Neural crest cell (in vitro differentiated cells): ENCODE results near the gene SLC18B1. TPM values are rescaled to one million over a fixed set of nuclear protein-coding genes. Genes with fewer than 3 reads are reported as not detected.

Experiments
- DNase-seq: peaks from one replicate; pipeline ENCODE4 v3.0.0; 2021; ENCODE audit warnings: low read depth, mixed read lengths, low spot score
- H3K27ac Mint-ChIP-seq: one replicate; pipeline ENCODE4 v1.8.0; 2021; ENCODE audit warnings: mild to moderate bottlenecking, mixed read lengths; ENCODE audit not compliant: unreplicated experiment
- H3K27me3 Mint-ChIP-seq: 2 replicates; pipeline ENCODE4 v1.8.0; 2021; ENCODE audit warnings: low read depth, mild to moderate bottlenecking, mixed read lengths
- H3K36me3 Mint-ChIP-seq: 2 replicates; pipeline ENCODE4 v1.8.0; 2021; ENCODE audit warnings: low read depth, mild to moderate bottlenecking, mixed read lengths
- H3K4me1 Mint-ChIP-seq: 2 replicates; pipeline ENCODE4 v1.8.0; 2021; ENCODE audit warnings: mixed read lengths
- H3K4me3 Mint-ChIP-seq: one replicate; pipeline ENCODE4 v1.8.0; 2021; ENCODE audit warnings: mild to moderate bottlenecking, mixed read lengths
- H3K9me3 Mint-ChIP-seq: 2 replicates; pipeline ENCODE4 v1.8.0; 2021; ENCODE audit warnings: mixed read lengths
- long read RNA-seq: library from polyadenylated mRNA; unstranded; transcript quantifications from one replicate; pipeline ENCODE4 v2.0.0, GENCODE V29; 2020
- total RNA-seq: library from RNA; stranded (reverse); gene quantifications from 2 replicates; pipeline ENCODE4 v1.2.1, GENCODE V29; 2021
- TF ChIP-seq, protein P1 (sequence below): fragments of 200-600 bp; sonication (generic); conservative IDR thresholded peaks from 2 replicates; pipeline ENCODE4 v1.5.0; 2021; ENCODE audit warnings: antibody characterized with exemption, mild to moderate bottlenecking

The SLC18B1 gene
- 18.4 and 18.8 TPM in 2 replicates for total RNA-seq
- long read RNA-seq, transcript SLC18B1-201 (14 exons, 2,368 nt): major isoform, 75 of 98 reads
- long read RNA-seq, partial matches to known transcripts: 7 of 98 reads
- long read RNA-seq, other reads (novel, unspliced or antisense): 16 of 98 reads

DNA sequence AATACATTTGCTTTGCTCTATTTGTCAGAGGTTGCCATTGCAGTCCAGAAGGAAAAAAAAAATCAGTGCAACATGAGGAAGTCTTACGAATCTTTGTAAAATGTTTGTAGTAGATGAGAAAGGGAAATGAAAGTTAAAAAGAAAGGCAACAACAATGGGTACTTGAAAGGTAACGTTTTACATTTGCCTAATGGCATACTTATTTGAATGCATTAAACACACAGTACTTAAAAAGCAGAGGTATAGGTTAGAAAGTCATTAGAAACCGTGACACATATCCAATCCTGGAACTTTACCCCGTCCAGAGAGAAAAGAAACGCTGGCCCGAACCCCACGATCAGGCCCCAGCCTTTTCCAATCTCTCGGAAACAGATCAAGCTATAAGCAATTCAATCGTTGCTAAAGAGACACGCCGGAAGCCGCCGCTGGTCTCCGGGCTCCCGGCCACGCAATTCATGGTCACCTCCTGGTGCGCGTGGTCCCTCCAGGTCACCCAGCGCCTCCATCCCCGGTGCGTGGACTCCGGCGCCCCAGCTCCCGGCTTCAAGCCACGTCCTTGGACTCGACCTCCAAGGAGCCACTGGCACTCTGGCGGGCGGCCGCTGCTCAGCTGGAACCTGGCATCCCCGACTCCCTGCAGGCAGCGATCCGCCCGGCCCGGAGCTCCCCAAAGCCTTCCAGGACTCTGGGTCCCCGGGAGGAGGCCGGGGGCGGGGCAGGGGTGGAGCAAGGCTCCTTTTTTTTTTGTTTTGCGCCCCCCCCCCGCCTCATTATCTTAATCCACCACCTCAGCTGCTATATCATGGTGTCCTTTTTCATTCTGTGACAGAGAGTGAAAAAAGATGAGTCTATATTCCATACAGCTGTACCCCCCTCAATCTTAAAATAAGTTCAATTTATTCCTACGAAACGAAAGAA, at the start of gene SLC18B1:
Gene SLC18B1 (minus strand): TSS at position 687 of the 918 bp plus-strand sequence. CDS start 181 bp downstream, at position 506.
- peak; percentile 25 for DNase-seq
- Mint-ChIP-seq H3K9me3 (peaks cover 5% of the 10 kb centered on the region), H3K27ac (peak within 1 kb of the TSS; percentile 22), H3K4me1 (peaks cover 16% of the 10 kb centered on the region), H3K36me3 (peaks cover 10% of the 10 kb centered on the region), H3K4me3 (no peak within 1 kb of the TSS), H3K27me3 (no peaks in the 10 kb centered on the region)
- TF ChIP-seq, protein P1, sequence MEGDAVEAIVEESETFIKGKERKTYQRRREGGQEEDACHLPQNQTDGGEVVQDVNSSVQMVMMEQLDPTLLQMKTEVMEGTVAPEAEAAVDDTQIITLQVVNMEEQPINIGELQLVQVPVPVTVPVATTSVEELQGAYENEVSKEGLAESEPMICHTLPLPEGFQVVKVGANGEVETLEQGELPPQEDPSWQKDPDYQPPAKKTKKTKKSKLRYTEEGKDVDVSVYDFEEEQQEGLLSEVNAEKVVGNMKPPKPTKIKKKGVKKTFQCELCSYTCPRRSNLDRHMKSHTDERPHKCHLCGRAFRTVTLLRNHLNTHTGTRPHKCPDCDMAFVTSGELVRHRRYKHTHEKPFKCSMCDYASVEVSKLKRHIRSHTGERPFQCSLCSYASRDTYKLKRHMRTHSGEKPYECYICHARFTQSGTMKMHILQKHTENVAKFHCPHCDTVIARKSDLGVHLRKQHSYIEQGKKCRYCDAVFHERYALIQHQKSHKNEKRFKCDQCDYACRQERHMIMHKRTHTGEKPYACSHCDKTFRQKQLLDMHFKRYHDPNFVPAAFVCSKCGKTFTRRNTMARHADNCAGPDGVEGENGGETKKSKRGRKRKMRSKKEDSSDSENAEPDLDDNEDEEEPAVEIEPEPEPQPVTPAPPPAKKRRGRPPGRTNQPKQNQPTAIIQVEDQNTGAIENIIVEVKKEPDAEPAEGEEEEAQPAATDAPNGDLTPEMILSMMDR: no peak

DNA sequence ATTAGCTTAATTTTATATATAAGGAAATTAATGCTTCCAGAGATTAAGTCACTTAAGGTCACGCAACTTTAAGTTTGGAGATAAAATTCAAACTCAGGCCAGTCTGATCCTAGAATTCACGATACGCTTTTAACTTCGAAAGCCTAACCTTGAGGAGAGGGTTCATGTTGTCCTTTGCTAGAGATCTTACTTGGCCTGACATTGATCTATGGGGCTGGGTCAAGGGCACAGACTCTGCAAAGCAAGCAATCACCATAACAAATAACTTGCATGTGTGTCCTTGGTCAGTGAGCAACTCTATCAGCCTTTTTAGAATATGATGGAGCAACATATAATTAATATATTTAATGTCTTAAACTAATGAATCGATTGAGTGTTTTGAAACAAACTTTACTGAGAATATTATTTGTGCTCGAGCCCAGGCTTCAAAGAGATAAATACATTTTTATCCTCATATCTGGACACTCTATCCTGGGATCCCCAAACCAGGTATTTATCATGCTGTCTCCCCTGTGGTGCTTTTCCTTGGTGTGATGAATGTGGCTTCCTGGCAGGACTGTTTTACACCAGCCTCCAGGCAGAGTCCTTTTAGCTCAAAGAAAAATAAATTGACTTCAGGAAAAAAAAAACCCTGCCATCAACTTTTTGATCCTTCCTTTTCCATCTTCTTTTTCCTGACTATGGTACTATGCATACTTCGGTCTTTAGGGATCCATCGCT, 45.0 kb upstream of the SLC18B1 start:
- Mint-ChIP-seq H3K27me3 (no peaks in the 10 kb centered on the region), H3K36me3 (no peaks in the 10 kb centered on the region), H3K9me3 (no peaks in the 10 kb centered on the region), H3K4me1 (peaks cover 5% of the 10 kb centered on the region), H3K27ac (no peak overlapping the region), H3K4me3 (no peak overlapping the region)
- TF ChIP-seq, protein P1: no peak
- no peak for DNase-seq

DNA sequence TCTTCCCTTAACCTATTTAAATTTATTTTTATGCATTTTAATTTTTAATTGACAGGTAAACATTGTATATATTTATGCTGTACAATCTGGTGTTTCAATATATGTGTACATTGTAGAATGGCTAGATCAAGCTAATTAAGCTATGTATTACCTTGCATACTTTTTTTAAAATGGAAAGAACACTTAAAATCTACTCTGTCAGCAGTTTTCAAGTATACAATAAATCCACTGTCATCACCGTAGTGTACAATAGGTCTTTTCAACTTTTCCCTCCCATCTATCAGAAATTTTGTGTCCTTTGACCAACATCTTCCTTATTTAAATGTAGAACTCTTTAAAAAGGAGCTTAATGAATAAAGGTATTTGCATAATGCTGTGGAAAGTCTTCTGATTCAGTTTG, 43.5 kb upstream of the SLC18B1 start:
- Mint-ChIP-seq H3K27me3 (no peaks in the 10 kb centered on the region), H3K36me3 (no peaks in the 10 kb centered on the region), H3K27ac (no peak overlapping the region), H3K4me3 (no peak overlapping the region), H3K9me3 (no peaks in the 10 kb centered on the region), H3K4me1 (peaks cover 5% of the 10 kb centered on the region)
- no peak for DNase-seq
- TF ChIP-seq, protein P1: no peak

DNA sequence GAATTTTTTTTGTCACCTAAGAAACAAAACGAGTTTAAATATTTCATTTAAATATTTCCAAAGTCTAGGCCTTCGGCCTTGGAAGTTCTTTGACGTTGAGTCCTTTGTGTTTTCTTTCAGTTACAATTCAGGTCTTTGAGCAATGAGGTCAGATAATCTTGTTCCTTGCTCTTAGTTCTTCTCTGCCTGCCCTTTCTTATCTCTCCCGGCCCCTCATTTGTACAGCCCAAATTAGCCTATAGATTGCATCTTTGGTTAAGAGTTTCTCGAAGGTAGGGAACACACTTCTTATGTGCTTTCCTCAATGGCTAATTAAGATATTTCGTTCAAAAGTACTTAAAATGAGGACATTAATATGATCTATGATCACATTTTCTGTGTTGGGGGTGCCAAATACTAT, 34.5 kb upstream of the SLC18B1 start:
- TF ChIP-seq, protein P1: no peak
- no peak for DNase-seq
- Mint-ChIP-seq H3K4me3 (no peak overlapping the region), H3K36me3 (no peaks in the 10 kb centered on the region), H3K9me3 (peaks cover 2% of the 10 kb centered on the region), H3K4me1 (peaks cover 4% of the 10 kb centered on the region), H3K27ac (no peak overlapping the region), H3K27me3 (no peaks in the 10 kb centered on the region)

DNA sequence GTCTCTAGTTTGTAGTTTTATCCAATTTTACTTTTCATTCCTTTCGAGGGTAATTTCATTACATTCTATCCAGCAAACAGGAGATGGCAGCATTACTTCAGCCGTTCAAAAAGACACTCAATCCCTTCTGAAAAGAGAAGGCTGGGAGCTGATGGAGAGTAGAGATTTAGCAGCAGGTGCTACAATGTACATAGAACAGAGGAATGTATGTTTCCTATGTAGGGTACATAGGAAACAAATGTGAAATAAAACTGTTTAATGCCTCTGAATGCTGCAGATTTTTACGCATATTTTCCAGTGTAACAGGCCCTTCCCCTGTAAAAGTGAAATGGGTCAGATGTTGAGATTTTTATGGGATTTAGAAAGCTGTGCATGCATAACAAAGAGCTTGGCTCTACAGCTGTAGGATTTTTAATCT, 31.9 kb upstream of the SLC18B1 start:
- H3K27me3 Mint-ChIP-seq: no peaks in the 10 kb centered on the region

More for the DNA sequence above, 31.9 kb upstream of the SLC18B1 start:
- TF ChIP-seq, protein P1: peak; percentile 78
- peaks cover under 1% of the 10 kb centered on the region for H3K9me3 Mint-ChIP-seq
- no peak overlapping the region for H3K4me3 Mint-ChIP-seq
- H3K36me3 Mint-ChIP-seq: no peaks in the 10 kb centered on the region
- H3K27ac Mint-ChIP-seq: no peak overlapping the region
- DNase-seq: no peak
- peaks cover 4% of the 10 kb centered on the region for H3K4me1 Mint-ChIP-seq
